B cell (primary cell): Measurements from ENCODE around the gene SOCS4. TPM values are rescaled to one million over a fixed set of nuclear protein-coding genes. Genes with fewer than 3 reads are reported as not detected.
A peak's percentile ranks its signal among the peaks of the same experiment; 100 is the strongest.

ENCODE experiments used
- ATAC-seq: fragments of 200-7000 bp; cut with Tn5 transposase; one replicate; pipeline ENCODE4 v1.10.0; 2021; ENCODE audit warnings: low read depth, mild to moderate bottlenecking, moderate number of reproducible peaks, moderate library complexity
- CTCF ChIA-PET: fragments of 350-600 bp; sonication (Branson Sonifier 250); formaldehyde crosslinking; loops from one replicate; lab custom pipeline; 2021; ENCODE audit warnings: antibody characterized with exemption, inconsistent platforms; lab: Charles Lee
- POLR2A ChIA-PET: fragments of 350-600 bp; sonication (Branson Sonifier 250); formaldehyde crosslinking; loops from one replicate; lab custom pipeline; 2021; ENCODE audit warnings: antibody characterized with exemption; lab: Charles Lee
- DNase-seq: peaks from one replicate; pipeline ENCODE4 v3.0.0; 2013
- H2AFZ ChIP-seq: 2 replicates; pipeline ENCODE4 v1.6.1; 2012; ENCODE audit warnings: mild to moderate bottlenecking, low read depth, low read length; ENCODE audit not compliant: insufficient read depth, poor library complexity, severe bottlenecking
- H3K27ac ChIP-seq, 2 donors: 1 replicate in 1 of 2; 2 replicates in 1 of 2; pipeline ENCODE4 v1.5.1; 2012 to 2013; ENCODE audit warnings: low read length in 2 of 2, mild to moderate bottlenecking in 2 of 2, moderate library complexity in 1 of 2
- H3K27me3 ChIP-seq, 4 experiments: fragments of 200-600 bp in 1 of 4; sonication (generic) in 1 of 4; replicated peaks in 1 of 4; 1 replicate in 2 of 4; 2 replicates in 2 of 4; pipeline versions ENCODE4 v1.6.1 to v1.7.0; 2013 to 2016; ENCODE audit warnings: low read length in 3 of 4, mild to moderate bottlenecking in 2 of 4, mixed read lengths in 1 of 4, moderate library complexity in 1 of 4; ENCODE audit not compliant: insufficient read depth in 4 of 4, control insufficient read depth in 3 of 4; ENCODE audit errors: control extremely low read depth in 1 of 4
- H3K36me3 ChIP-seq, 2 experiments: replicated peaks in 1 of 2; 1 replicate in 1 of 2; 2 replicates in 1 of 2; pipeline versions ENCODE4 v1.6.1 to v1.7.1; 2013; ENCODE audit warnings: low read length in 1 of 2; ENCODE audit not compliant: insufficient read depth in 2 of 2, control insufficient read depth in 1 of 2; ENCODE audit errors: control extremely low read depth in 1 of 2, extremely low read depth in 1 of 2
- H3K4me1 ChIP-seq, 2 donors: fragments of 200-600 bp in 1 of 2; sonication (generic) in 1 of 2; 1 replicate in 1 of 2; 2 replicates in 1 of 2; pipeline versions ENCODE4 v1.5.1 to v1.6.1; 2013 to 2017; ENCODE audit warnings: low read length in 2 of 2; ENCODE audit not compliant: control insufficient read depth in 2 of 2, insufficient read depth in 2 of 2
- H3K4me2 ChIP-seq: replicated peaks from 2 replicates; pipeline ENCODE3; 2012; ENCODE audit warnings: mild to moderate bottlenecking, low read depth, low read length; ENCODE audit not compliant: poor library complexity, severe bottlenecking
- H3K4me3 ChIP-seq, 5 experiments: fragments of 200-600 bp in 1 of 5; sonication (generic) in 1 of 5; 1 replicate in 3 of 5; 2 replicates in 2 of 5; pipeline versions ENCODE4 v1.5.1 to v1.7.0; 2011 to 2016; ENCODE audit warnings: low read length in 4 of 5, mild to moderate bottlenecking in 4 of 5, low read depth in 2 of 5, control low read depth in 1 of 5, moderate library complexity in 1 of 5; ENCODE audit not compliant: insufficient read depth in 1 of 5; ENCODE audit errors: control extremely low read depth in 1 of 5, extremely low read depth in 1 of 5
- H3K79me2 ChIP-seq: fragments of 200-600 bp; sonication (generic); one replicate; pipeline ENCODE4 v1.6.0; 2016; ENCODE audit warnings: low read length; ENCODE audit not compliant: control insufficient read depth, insufficient read depth
- H3K9ac ChIP-seq: fragments of 200-600 bp; sonication (generic); 2 replicates; pipeline ENCODE4 v1.6.1; 2017; ENCODE audit warnings: mild to moderate bottlenecking, low read length, moderate library complexity
- H3K9me3 ChIP-seq, 3 donors: one replicate each; pipeline versions ENCODE4 v1.6.1 to v1.7.1; 2013; ENCODE audit warnings: low read length in 2 of 3; ENCODE audit not compliant: control insufficient read depth in 2 of 3, insufficient read depth in 1 of 3; ENCODE audit errors: control extremely low read depth in 1 of 3
- H4K20me1 ChIP-seq: 2 replicates; pipeline ENCODE4 v1.6.0; 2012; ENCODE audit warnings: mild to moderate bottlenecking, low read length; ENCODE audit not compliant: insufficient read depth, control insufficient read depth, poor library complexity, severe bottlenecking
- H3K27ac Mint-ChIP-seq: one replicate; pipeline ENCODE4 v1.8.0; 2021; ENCODE audit warnings: mixed read lengths
- H3K27me3 Mint-ChIP-seq: one replicate; pipeline ENCODE4 v1.8.0; 2021; ENCODE audit warnings: mixed read lengths
- H3K4me1 Mint-ChIP-seq: one replicate; pipeline ENCODE4 v1.8.0; 2021; ENCODE audit warnings: mixed read lengths
- H3K4me3 Mint-ChIP-seq: one replicate; pipeline ENCODE4 v1.8.0; 2021; ENCODE audit warnings: mixed read lengths
- H3K9me3 Mint-ChIP-seq: one replicate; pipeline ENCODE4 v1.8.0; 2022; ENCODE audit warnings: mixed read lengths; ENCODE audit not compliant: insufficient read depth
- CTCF ChIP-seq: fragments of 200-600 bp; IDR thresholded peaks from one replicate; pipeline ENCODE4 v1.8.0; 2022; ENCODE audit warnings: antibody characterized with exemption, mild to moderate bottlenecking
- EZH2 ChIP-seq: IDR thresholded peaks from 2 replicates; pipeline ENCODE4 v1.6.1; 2012; ENCODE audit warnings: borderline replicate concordance, low read depth, mild to moderate bottlenecking, moderate library complexity, low read length; ENCODE audit not compliant: insufficient read depth, poor library complexity, severe bottlenecking
- WGBS: methylation state at CpG from one replicate; pipeline ENCODE4 v1.1.5; 2013; ENCODE audit warnings: missing lambda C conversion rate; ENCODE audit not compliant: insufficient coverage; 5-methylcytosine and 5-hydroxymethylcytosine counted together
- intact Hi-C: fragments of 100-400 bp; cut with micrococcal nuclease; formaldehyde crosslinking; loops from one replicate; pipeline ENCODE4 v1.10.0; 2022
- polyA plus RNA-seq: library from polyadenylated mRNA; depleted of rRNA; stranded (reverse); fragments of >200 nt; gene quantifications from 2 replicates; pipeline ENCODE4 v1.2.3, GENCODE V29; 2012
- total RNA-seq, 2 donors: library from RNA; stranded (reverse); fragments of 120-200 nt in 1 of 2; gene quantifications; 1 replicate in 1 of 2; 2 replicates in 1 of 2; pipeline versions ENCODE4 v1.2.3 to v1.2.4, GENCODE V29; 2013 to 2022

Gene SOCS4
- total and polyA plus RNA-seq, 2 donors (not counting 1 experiment from before 2014, with no cell fraction given): 4.7 to 26.3 TPM

GRCh38 chr14:55026441-55026792, 619 bp upstream of the SOCS4 start:
- no peaks in the 10 kb centered on the region for H3K27me3 Mint-ChIP-seq
- H3K79me2 ChIP-seq: peaks cover 59% of the 10 kb centered on the region
- H3K9me3 ChIP-seq: no peaks in the 10 kb centered on the region
- intact Hi-C loops: loop anchor here (5.0 kb wide), 1 partner anchor 1874 kb away; the partner anchor contains the start of gene DDHD1
- peak overlapping the region; percentile 91 for H3K27ac Mint-ChIP-seq
- ChIA-PET CTCF (interaction anchor here (0.7 to 2.1 kb wide), 7 partner anchors 11 to 62 kb away, joined by 3 to 20 read pairs (median 3); partner anchors contain the start of gene MAPK1IP1L), POLR2A (interaction anchor here (0.6 to 1.2 kb wide), 3 partner anchors 25 to 165 kb away, joined by 3 to 5 read pairs (median 4); partner anchors contain the start of genes GCH1 and MAPK1IP1L)
- no CpG with 5 or more reads among the region's 9 CpGs for WGBS
- no peaks in the 10 kb centered on the region for H3K9me3 Mint-ChIP-seq
- peak overlapping the region; percentile 78 to 90 for H3K27ac ChIP-seq
- peak overlapping the region; percentile 94 for H3K4me3 Mint-ChIP-seq
- TF ChIP-seq EZH2 (no peak), CTCF (no peak)
- H3K4me3 ChIP-seq: peak overlapping the region; percentile 62 to 95 (median 90)
- H3K4me1 Mint-ChIP-seq: peaks cover 47% of the 10 kb centered on the region
- peaks cover 18 to 30% of the 10 kb centered on the region in 2 donors for H3K4me1 ChIP-seq
- no peaks in the 10 kb centered on the region for H4K20me1 ChIP-seq
- H3K27me3 ChIP-seq: no peaks in the 10 kb centered on the region
- peak overlapping the region; percentile 90 for H3K9ac ChIP-seq
- H3K4me2 ChIP-seq: peak overlapping the region; percentile 91
- ATAC-seq (no peak), DNase-seq (no peak)
- peaks cover 0 to 2% of the 10 kb centered on the region in 2 experiments for H3K36me3 ChIP-seq
- H2AFZ ChIP-seq: peak overlapping the region; percentile 97

- DNase-seq: no peak
- H3K27ac ChIP-seq: peak overlapping the region in 1 of 2 donors; percentile 90
- ChIA-PET POLR2A (interaction anchor here (0.7 kb wide), 1 partner anchor 254 kb away, joined by 5 read pairs; no protein-coding TSS in a partner anchor), CTCF (interaction anchor here (0.7 to 1.2 kb wide), 2 partner anchors 17 to 23 kb away, joined by 3 to 5 read pairs; partner anchors contain the start of gene MAPK1IP1L)
- H3K27me3 ChIP-seq: no peaks in the 10 kb centered on the region
- H3K4me3 ChIP-seq: peak overlapping the region; percentile 62 to 95 (median 90)
- peaks cover 0 to 2% of the 10 kb centered on the region in 2 experiments for H3K36me3 ChIP-seq
- peak overlapping the region; percentile 97 for H2AFZ ChIP-seq
- WGBS: 9% methylated on average over 5 of the region's 8 CpGs
- Mint-ChIP-seq H3K27me3 (no peaks in the 10 kb centered on the region), H3K4me3 (peak overlapping the region; percentile 94), H3K27ac (peak overlapping the region; percentile 91), H3K9me3 (no peaks in the 10 kb centered on the region), H3K4me1 (peaks cover 47% of the 10 kb centered on the region)
- peaks cover 70% of the 10 kb centered on the region for H3K79me2 ChIP-seq
- peak overlapping the region; percentile 91 for H3K4me2 ChIP-seq
- TF ChIP-seq CTCF: no peak
- no peak for TF ChIP-seq EZH2
- peak overlapping the region; percentile 90 for H3K9ac ChIP-seq
- intact Hi-C loops: loop anchor here (5.0 kb wide), 1 partner anchor 1876 kb away; the partner anchor contains the start of gene DDHD1
- no peaks in the 10 kb centered on the region for H4K20me1 ChIP-seq
- peaks cover 18 to 30% of the 10 kb centered on the region in 2 donors for H3K4me1 ChIP-seq
- ATAC-seq: no peak
- no peaks in the 10 kb centered on the region for H3K9me3 ChIP-seq
These were observed 1.0 kb downstream of the SOCS4 start for GRCh38 chr14:55028066-55028465.
